SK-N-SH treated with all-trans-retinoic acid at 6 μM for 48 hours (cell line): ENCODE results near the gene ANKFN1.

Experiments used
- ATAC-seq: fragments of 200-7000 bp; cut with Tn5 transposase; 3 replicates; pipeline ENCODE4 v1.9.1; 2020; ENCODE audit warnings: mild to moderate bottlenecking, moderate library complexity
- BACH2 ChIP-seq: fragments of 250-450 bp; sonication (Bioruptor Pico); IDR thresholded peaks from 2 replicates; pipeline ENCODE4 v1.9.0; 2021; ENCODE audit warnings: mild to moderate bottlenecking, borderline replicate concordance
- ESRRG ChIP-seq: fragments of 250-450 bp; sonication (Bioruptor Pico); IDR thresholded peaks from 2 replicates; pipeline ENCODE4 v1.6.1; 2021; ENCODE audit warnings: mild to moderate bottlenecking
- GLIS3 ChIP-seq: fragments of 250-450 bp; sonication (Bioruptor Pico); IDR thresholded peaks from 2 replicates; pipeline ENCODE4 v1.5.0; 2020; ENCODE audit warnings: mild to moderate bottlenecking, moderate library complexity
- ISL1 ChIP-seq: fragments of 250-450 bp; sonication (Bioruptor Pico); IDR thresholded peaks from 2 replicates; pipeline ENCODE4 v2.1.2; 2022; ENCODE audit warnings: mild to moderate bottlenecking, moderate library complexity
- OSR1 ChIP-seq: fragments of 250-450 bp; sonication (Bioruptor Pico); IDR thresholded peaks from 2 replicates; pipeline ENCODE4 v1.8.0; 2022; ENCODE audit warnings: moderate library complexity, mild to moderate bottlenecking, inconsistent platforms
- PATZ1 ChIP-seq: fragments of 250-450 bp; sonication (Bioruptor Pico); IDR thresholded peaks from 2 replicates; pipeline ENCODE4 v1.8.0; 2020; ENCODE audit warnings: mild to moderate bottlenecking, moderate library complexity, borderline replicate concordance
- PPARA ChIP-seq: fragments of 250-450 bp; sonication (Bioruptor Pico); IDR thresholded peaks from 2 replicates; pipeline ENCODE4 v1.5.0; 2020; ENCODE audit warnings: mild to moderate bottlenecking, borderline replicate concordance
- RARB ChIP-seq: fragments of 250-450 bp; sonication (Bioruptor Pico); IDR thresholded peaks from 2 replicates; pipeline ENCODE4 v1.8.0; 2021; ENCODE audit warnings: mild to moderate bottlenecking, moderate library complexity
- TCF4 ChIP-seq: fragments of 250-450 bp; sonication (Bioruptor Pico); IDR thresholded peaks from 2 replicates; pipeline ENCODE4 v1.8.0; 2021; ENCODE audit warnings: mild to moderate bottlenecking, moderate library complexity, borderline replicate concordance
- TOX ChIP-seq: fragments of 250-450 bp; sonication (Bioruptor Pico); IDR thresholded peaks from 2 replicates; pipeline ENCODE4 v1.8.0; 2021; ENCODE audit warnings: mild to moderate bottlenecking, moderate library complexity, borderline replicate concordance
- ZNF565 ChIP-seq: fragments of 450-650 bp; formaldehyde crosslinking; conservative IDR thresholded peaks from 2 replicates; pipeline ENCODE4 v1.5.0; 2020; ENCODE audit warnings: low read depth, mild to moderate bottlenecking, moderate library complexity
- ZNF70 ChIP-seq: fragments of 450-650 bp; formaldehyde crosslinking; IDR thresholded peaks from 2 replicates; pipeline ENCODE4 v1.5.0; 2020; ENCODE audit warnings: mild to moderate bottlenecking, moderate library complexity
- ZNF8 ChIP-seq: fragments of 450-650 bp; formaldehyde crosslinking; IDR thresholded peaks from 2 replicates; pipeline ENCODE4 v1.5.0; 2020; ENCODE audit warnings: mild to moderate bottlenecking, moderate library complexity
- TF ChIP-seq, protein P1 (sequence below): fragments of 250-450 bp; sonication (Bioruptor Pico); IDR thresholded peaks from 2 replicates; pipeline ENCODE4 v1.8.0; 2021; ENCODE audit warnings: low read depth, mild to moderate bottlenecking, moderate library complexity, borderline replicate concordance
- TF ChIP-seq, protein P2 (sequence below): fragments of 250-450 bp; sonication (Bioruptor Pico); IDR thresholded peaks from 2 replicates; pipeline ENCODE4 v1.5.0; 2020; ENCODE audit warnings: mild to moderate bottlenecking, moderate library complexity
- TF ChIP-seq, protein P3 (sequence below): fragments of 250-450 bp; sonication (Bioruptor Pico); IDR thresholded peaks from 2 replicates; pipeline ENCODE4 v1.5.1; 2020; ENCODE audit warnings: low read depth, mild to moderate bottlenecking, moderate library complexity
- TF ChIP-seq, protein P4 (sequence below): fragments of 250-450 bp; sonication (Bioruptor Pico); IDR thresholded peaks from 2 replicates; pipeline ENCODE4 v1.5.1; 2021; ENCODE audit warnings: mild to moderate bottlenecking, moderate library complexity

ANKFN1 gene

DNA sequence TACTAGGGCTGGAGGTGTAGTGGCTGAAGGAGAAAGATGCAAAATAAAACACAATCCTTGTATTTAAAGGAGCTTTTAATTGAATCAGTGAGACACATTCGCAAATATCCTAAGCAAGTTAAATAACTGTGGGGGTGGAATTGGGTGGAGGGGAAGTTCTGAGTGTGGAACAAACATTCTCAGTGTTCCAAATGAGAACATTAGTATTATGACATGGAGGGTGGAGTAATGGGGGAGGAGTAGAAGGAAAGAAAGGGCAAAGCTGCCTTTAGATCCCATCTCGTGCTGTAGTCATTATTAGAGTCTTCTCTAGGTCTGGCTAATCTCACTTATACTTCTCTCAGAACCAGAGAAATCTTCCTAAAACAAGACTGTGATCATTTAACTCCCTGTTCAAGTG, 169.7 kb downstream of the ANKFN1 start:
- no peak for ATAC-seq
- no peak for TF ChIP-seq RARB (CRISPR knock-in tag)

DNA sequence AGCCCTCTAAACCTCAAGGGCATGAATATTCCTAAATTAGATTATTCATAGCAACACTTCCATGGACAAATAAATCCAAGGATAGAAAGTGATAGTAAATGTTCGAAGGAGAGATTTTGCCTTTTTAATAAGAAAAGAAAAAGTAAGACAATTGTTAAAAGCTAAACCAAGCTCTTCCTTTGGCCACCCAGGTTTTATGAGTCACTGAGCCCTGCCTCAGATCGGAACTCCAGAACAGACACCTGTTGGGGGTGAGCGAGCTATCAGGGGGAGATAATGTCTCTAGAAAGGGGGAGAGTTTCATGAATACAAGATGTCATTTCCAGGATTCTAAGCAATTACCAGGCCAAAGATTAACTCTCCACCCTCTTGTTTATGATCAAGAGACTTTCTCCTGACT, 171.4 kb downstream of the ANKFN1 start:
- no peak for TF ChIP-seq ZNF8 (CRISPR knock-in tag)
- TF ChIP-seq, protein P1, sequence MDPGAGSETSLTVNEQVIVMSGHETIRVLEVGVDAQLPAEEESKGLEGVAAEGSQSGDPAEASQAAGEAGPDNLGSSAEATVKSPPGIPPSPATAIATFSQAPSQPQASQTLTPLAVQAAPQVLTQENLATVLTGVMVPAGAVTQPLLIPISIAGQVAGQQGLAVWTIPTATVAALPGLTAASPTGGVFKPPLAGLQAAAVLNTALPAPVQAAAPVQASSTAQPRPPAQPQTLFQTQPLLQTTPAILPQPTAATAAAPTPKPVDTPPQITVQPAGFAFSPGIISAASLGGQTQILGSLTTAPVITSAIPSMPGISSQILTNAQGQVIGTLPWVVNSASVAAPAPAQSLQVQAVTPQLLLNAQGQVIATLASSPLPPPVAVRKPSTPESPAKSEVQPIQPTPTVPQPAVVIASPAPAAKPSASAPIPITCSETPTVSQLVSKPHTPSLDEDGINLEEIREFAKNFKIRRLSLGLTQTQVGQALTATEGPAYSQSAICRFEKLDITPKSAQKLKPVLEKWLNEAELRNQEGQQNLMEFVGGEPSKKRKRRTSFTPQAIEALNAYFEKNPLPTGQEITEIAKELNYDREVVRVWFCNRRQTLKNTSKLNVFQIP (CRISPR knock-in tag) = no peak
- TF ChIP-seq, protein P2, sequence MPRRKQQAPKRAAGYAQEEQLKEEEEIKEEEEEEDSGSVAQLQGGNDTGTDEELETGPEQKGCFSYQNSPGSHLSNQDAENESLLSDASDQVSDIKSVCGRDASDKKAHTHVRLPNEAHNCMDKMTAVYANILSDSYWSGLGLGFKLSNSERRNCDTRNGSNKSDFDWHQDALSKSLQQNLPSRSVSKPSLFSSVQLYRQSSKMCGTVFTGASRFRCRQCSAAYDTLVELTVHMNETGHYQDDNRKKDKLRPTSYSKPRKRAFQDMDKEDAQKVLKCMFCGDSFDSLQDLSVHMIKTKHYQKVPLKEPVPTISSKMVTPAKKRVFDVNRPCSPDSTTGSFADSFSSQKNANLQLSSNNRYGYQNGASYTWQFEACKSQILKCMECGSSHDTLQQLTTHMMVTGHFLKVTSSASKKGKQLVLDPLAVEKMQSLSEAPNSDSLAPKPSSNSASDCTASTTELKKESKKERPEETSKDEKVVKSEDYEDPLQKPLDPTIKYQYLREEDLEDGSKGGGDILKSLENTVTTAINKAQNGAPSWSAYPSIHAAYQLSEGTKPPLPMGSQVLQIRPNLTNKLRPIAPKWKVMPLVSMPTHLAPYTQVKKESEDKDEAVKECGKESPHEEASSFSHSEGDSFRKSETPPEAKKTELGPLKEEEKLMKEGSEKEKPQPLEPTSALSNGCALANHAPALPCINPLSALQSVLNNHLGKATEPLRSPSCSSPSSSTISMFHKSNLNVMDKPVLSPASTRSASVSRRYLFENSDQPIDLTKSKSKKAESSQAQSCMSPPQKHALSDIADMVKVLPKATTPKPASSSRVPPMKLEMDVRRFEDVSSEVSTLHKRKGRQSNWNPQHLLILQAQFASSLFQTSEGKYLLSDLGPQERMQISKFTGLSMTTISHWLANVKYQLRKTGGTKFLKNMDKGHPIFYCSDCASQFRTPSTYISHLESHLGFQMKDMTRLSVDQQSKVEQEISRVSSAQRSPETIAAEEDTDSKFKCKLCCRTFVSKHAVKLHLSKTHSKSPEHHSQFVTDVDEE (CRISPR knock-in tag) = no peak
- no peak for TF ChIP-seq BACH2 (CRISPR knock-in tag)
- TF ChIP-seq OSR1 = no peak

DNA sequence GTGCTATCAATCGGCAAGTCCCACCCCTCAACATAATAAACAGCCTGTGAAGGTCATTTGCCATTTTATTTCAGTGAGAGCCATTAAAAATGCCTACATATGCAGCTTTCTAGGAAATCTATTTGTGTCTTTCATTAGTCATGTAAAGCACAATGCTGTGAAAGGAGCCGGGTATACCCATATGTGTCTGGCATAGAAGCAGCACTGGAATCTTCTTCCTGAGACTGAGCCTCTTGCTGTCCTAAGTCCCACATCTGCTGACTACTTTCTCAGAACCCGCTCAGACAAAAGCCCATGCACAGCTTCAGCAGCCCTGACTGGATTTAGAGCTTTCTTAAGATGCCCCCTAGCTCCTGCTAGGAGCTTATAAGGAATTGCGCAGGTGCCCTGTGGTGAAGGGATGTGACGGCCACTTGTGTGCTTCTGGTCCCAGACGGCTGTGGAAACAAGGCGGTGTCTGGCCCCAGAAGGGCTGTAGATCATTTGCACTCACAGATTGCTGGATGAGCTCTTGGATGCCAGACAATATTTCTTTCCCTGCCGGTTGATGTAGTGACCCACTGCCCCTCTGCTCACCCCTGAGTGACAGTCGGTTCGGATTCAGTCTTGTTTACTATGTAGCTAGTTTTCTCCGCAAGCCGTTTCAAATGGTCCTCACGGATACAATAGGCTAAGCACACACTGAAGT, 172.2 kb downstream of the ANKFN1 start:
- TF ChIP-seq OSR1 (no peak), BACH2 (CRISPR knock-in tag) (no peak), PPARA (CRISPR knock-in tag) (no peak), ISL1 (CRISPR knock-in tag) (no peak), RARB (CRISPR knock-in tag) (no peak), ESRRG (CRISPR knock-in tag) (no peak), TCF4 (no peak), ZNF565 (CRISPR knock-in tag) (no peak)
- TF ChIP-seq, protein P1 (CRISPR knock-in tag) = no peak
- TF ChIP-seq, protein P2 (CRISPR knock-in tag) = no peak
- TF ChIP-seq, all 23 proteins: peak for 0
- peak; percentile 43; the same call in 2 of the 3 replicates for ATAC-seq

More for the DNA sequence above, 171.4 kb downstream of the ANKFN1 start:
- ATAC-seq = no peak

DNA sequence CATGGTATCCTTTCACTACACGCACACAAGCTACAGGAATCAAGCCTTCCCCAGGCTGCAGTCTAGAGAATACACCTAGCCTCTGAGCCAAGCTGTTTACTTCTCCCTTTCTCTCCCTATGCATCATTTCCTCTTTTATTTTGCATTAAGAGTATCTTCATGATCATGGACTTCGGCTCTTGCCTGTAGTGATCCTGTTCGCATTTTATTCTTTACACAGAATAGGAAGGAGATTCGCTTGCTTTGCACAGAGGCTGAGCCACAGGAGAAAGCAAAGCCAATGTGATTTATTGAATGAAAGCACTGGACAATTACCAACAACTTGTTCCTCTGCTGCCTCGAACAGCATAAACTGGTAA, 172.7 kb downstream of the ANKFN1 start:
- 0 out of 3 replicates have a peak, but pooled peaks have one; percentile 19 for ATAC-seq
- TF ChIP-seq ZNF70 (no peak), ISL1 (CRISPR knock-in tag) (no peak), GLIS3 (no peak), PPARA (CRISPR knock-in tag) (no peak), PATZ1 (no peak), ESRRG (CRISPR knock-in tag) (no peak), TOX (CRISPR knock-in tag) (no peak)
- TF ChIP-seq, protein P2 (CRISPR knock-in tag) = no peak
- TF ChIP-seq, protein P3, sequence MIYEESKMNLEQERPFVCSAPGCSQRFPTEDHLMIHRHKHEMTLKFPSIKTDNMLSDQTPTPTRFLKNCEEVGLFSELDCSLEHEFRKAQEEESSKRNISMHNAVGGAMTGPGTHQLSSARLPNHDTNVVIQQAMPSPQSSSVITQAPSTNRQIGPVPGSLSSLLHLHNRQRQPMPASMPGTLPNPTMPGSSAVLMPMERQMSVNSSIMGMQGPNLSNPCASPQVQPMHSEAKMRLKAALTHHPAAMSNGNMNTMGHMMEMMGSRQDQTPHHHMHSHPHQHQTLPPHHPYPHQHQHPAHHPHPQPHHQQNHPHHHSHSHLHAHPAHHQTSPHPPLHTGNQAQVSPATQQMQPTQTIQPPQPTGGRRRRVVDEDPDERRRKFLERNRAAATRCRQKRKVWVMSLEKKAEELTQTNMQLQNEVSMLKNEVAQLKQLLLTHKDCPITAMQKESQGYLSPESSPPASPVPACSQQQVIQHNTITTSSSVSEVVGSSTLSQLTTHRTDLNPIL = no peak
- TF ChIP-seq, protein P4, sequence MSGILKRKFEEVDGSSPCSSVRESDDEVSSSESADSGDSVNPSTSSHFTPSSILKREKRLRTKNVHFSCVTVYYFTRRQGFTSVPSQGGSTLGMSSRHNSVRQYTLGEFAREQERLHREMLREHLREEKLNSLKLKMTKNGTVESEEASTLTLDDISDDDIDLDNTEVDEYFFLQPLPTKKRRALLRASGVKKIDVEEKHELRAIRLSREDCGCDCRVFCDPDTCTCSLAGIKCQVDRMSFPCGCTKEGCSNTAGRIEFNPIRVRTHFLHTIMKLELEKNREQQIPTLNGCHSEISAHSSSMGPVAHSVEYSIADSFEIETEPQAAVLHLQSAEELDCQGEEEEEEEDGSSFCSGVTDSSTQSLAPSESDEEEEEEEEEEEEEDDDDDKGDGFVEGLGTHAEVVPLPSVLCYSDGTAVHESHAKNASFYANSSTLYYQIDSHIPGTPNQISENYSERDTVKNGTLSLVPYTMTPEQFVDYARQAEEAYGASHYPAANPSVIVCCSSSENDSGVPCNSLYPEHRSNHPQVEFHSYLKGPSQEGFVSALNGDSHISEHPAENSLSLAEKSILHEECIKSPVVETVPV = no peak
